ENCODE data around the gene ALKBH5.
A peak's percentile ranks its signal among the peaks of the same experiment; 100 is the strongest.

- TF ChIP-seq CTCF (IDR thresholded peaks at IDR 0.05) (peak in 7 of 12 donors; percentile 4 to 32 (median 24)), POLR2A (IDR thresholded peaks at IDR 0.05) (no peak)
These were observed 8.3 kb downstream of the ALKBH5 start for GRCh38 chr17:18191967-18192366.

Measured in heart left ventricle (tissue), 13 donors.